ENCODE data around the gene ARID3C.

GRCh38 chr9:34634551-34635248, 5.8 kb upstream of the ARID3C start:
- TF ChIP-seq CEBPB (IDR thresholded peaks at IDR 0.05; ENCODE audit: borderline replicate concordance in 1 of 2, low read depth in 2 of 2, low read length in 2 of 2) (no peak), CTCF (IDR thresholded peaks at IDR 0.05 in 2 of 3, conservative IDR thresholded peaks at IDR 0.05 in 1 of 3; ENCODE audit: control insufficient read depth in 2 of 3, extremely low read depth in 1 of 3, insufficient read depth in 1 of 3, low read depth in 3 of 3, low read length in 3 of 3) (no peak), TARDBP (IDR thresholded peaks at IDR 0.05; ENCODE audit: borderline replicate concordance) (no peak), BRCA1 (IDR thresholded peaks at IDR 0.05; ENCODE audit: low read depth, low read length) (no peak), NKRF (conservative IDR thresholded peaks at IDR 0.05) (no peak), ZNF274 (IDR thresholded peaks at IDR 0.05; ENCODE audit: insufficient read depth, insufficient read length) (no peak), NRF1 (conservative IDR thresholded peaks at IDR 0.05; ENCODE audit: low read depth, low read length) (no peak), POLR2A (IDR thresholded peaks at IDR 0.05; ENCODE audit: low read depth, low read length) (no peak), NFIC (IDR thresholded peaks at IDR 0.05; ENCODE audit: low read depth, low read length) (no peak), EZH2 (IDR thresholded peaks at IDR 0.05; ENCODE audit: borderline replicate concordance, control insufficient read depth, low read depth, low read length) (no peak), HDAC6 (IDR thresholded peaks at IDR 0.05; ENCODE audit: unreplicated experiment) (no peak)
